ENCODE measurements around the gene SMPDL3A. TPM values are rescaled to one million over a fixed set of nuclear protein-coding genes. Genes with fewer than 3 reads are reported as not detected.

SMPDL3A gene
- total and polyA plus RNA-seq, 2 donors (not counting 3 experiments of a cell fraction or from before 2014, with no cell fraction given), result 4.1 to 4.2 TPM

DNA sequence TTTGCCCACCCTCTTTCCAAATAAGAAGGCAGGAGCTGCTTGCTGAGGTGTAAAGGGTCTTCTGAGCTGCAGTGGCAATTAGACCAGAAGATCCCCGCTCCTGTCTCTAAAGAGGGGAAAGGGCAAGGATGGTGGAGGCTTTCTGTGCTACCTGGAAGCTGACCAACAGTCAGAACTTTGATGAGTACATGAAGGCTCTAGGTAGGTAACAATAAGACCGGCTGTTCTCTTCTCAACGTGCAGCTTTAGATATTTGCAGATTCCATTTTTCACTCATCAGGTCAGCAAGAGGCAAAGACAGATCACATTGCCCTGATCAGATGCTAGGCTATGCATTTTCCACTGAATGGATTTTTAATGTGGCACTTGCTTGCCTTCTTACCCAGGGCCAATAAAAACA, 9.4 kb upstream of the SMPDL3A start, which contains the start of gene FABP7:
Gene FABP7, plus strand, starts transcription at position 50 of the 400 bp plus-strand sequence. Its CDS starts 79 bp downstream, at position 129.
- DNase-seq (ENCODE audit: low read depth, low spot score) (no peak), FAIRE-seq (no peak)
- Histone ChIP-seq H3K79me2 (ENCODE audit: control insufficient read depth, insufficient read depth, low read length) (no peaks in the 10 kb centered on the region), H3K4me2 (ENCODE audit: insufficient read depth, low read length) (no peak within 1 kb of the TSS), H3K4me3 (replicated peaks in 1 of 3; ENCODE audit: insufficient read depth in 1 of 3, low read depth in 1 of 3, low read length in 3 of 3) (no peak within 1 kb of the TSS), H3K27me3 (ENCODE audit: control insufficient read depth in 2 of 2, insufficient read depth in 2 of 2, low read length in 2 of 2) (peaks cover 9 to 11% of the 10 kb centered on the region in 2 experiments), H3K4me1 (ENCODE audit: control insufficient read depth, extremely low read depth, insufficient read depth, low read length) (no peaks in the 10 kb centered on the region), H4K20me1 (replicated peaks; ENCODE audit: control insufficient read depth, extremely low read depth, insufficient read depth, low read length) (no peaks in the 10 kb centered on the region), H3K9ac (replicated peaks; ENCODE audit: extremely low read depth, insufficient read depth, low read length) (no peak within 1 kb of the TSS), H3K9me1 (replicated peaks; ENCODE audit: control insufficient read depth, extremely low read depth, insufficient read depth, low read length) (no peaks in the 10 kb centered on the region), H2AFZ (ENCODE audit: low read depth, low read length) (no peak within 1 kb of the TSS), H3K36me3 (ENCODE audit: control insufficient read depth in 2 of 2, extremely low read depth in 1 of 2, insufficient read depth in 2 of 2, low read length in 2 of 2) (no peaks in the 10 kb centered on the region), H3K27ac (ENCODE audit: insufficient read depth, low read depth, low read length) (no peak within 1 kb of the TSS), H3K9me3 (replicated peaks; ENCODE audit: control insufficient read depth, insufficient read depth, low read length) (no peaks in the 10 kb centered on the region)
- dilution Hi-C loops (cut with MboI; ENCODE audit: extremely low pct_ligation_motif_present, low sequenced_read_pairs) (no loop called here), intact Hi-C loops (cut with micrococcal nuclease) (loop anchor here (10.0 kb wide), 1 partner anchor 385 kb away; the partner anchor contains the start of gene HSF2)
- CTCF ChIA-PET, result no interaction called here
- POLR2A ChIA-PET, result no interaction called here
- BruUV-seq (replicated peaks), result no TSS peak
- TF ChIP-seq GATA2 (IDR thresholded peaks at IDR 0.05; ENCODE audit: insufficient read depth, insufficient read length, low read depth, low read length) (no peak), FOS (IDR thresholded peaks at IDR 0.05; ENCODE audit: borderline replicate concordance, insufficient read depth, low read length) (no peak), JUN (IDR thresholded peaks at IDR 0.05; ENCODE audit: borderline replicate concordance, insufficient read depth, insufficient read length, low read depth) (no peak), EZH2 (IDR thresholded peaks at IDR 0.05; ENCODE audit: borderline replicate concordance, low read depth, low read length, severe bottlenecking) (no peak), POLR2A (IDR thresholded peaks at IDR 0.05; ENCODE audit: low read depth, low read length) (no peak), POLR2AphosphoS5 (IDR thresholded peaks at IDR 0.05; ENCODE audit: insufficient read depth, low read depth, low read length) (no peak), MYC (IDR thresholded peaks at IDR 0.05; ENCODE audit: low read depth, low read length) (no peak)
- TF ChIP-seq, protein P1, sequence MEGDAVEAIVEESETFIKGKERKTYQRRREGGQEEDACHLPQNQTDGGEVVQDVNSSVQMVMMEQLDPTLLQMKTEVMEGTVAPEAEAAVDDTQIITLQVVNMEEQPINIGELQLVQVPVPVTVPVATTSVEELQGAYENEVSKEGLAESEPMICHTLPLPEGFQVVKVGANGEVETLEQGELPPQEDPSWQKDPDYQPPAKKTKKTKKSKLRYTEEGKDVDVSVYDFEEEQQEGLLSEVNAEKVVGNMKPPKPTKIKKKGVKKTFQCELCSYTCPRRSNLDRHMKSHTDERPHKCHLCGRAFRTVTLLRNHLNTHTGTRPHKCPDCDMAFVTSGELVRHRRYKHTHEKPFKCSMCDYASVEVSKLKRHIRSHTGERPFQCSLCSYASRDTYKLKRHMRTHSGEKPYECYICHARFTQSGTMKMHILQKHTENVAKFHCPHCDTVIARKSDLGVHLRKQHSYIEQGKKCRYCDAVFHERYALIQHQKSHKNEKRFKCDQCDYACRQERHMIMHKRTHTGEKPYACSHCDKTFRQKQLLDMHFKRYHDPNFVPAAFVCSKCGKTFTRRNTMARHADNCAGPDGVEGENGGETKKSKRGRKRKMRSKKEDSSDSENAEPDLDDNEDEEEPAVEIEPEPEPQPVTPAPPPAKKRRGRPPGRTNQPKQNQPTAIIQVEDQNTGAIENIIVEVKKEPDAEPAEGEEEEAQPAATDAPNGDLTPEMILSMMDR (IDR thresholded peaks at IDR 0.05; ENCODE audit: extremely low read depth in 1 of 2, insufficient read depth in 1 of 2, low read depth in 1 of 2, low read length in 2 of 2), result no peak
- TF ChIP-seq, protein P2, sequence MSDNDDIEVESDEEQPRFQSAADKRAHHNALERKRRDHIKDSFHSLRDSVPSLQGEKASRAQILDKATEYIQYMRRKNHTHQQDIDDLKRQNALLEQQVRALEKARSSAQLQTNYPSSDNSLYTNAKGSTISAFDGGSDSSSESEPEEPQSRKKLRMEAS (IDR thresholded peaks at IDR 0.05; ENCODE audit: insufficient read depth, insufficient read length), result no peak

Data from endothelial cell of umbilical vein (primary cell).